Activated T-helper 1 cell treated with anti-CD3 and anti-CD28 coated beads, Interleukin-12 subunit alpha, Interleukin-12 subunit beta, Interleukin-2, Interleukin-4 antibody, amounts not matched to agents 30 ng/mL and 10 ng/mL and 1 ng/mL, durations not matched to agents 14 hours and 24 hours and 36 hours (primary cell): ENCODE results near the gene GALNT10. TPM values are rescaled to one million over a fixed set of nuclear protein-coding genes. Genes with fewer than 3 reads are reported as not detected.

Experiments used
- DNase-seq: peaks from one replicate; pipeline ENCODE4 v3.0.0; 2021; ENCODE audit warnings: low spot score
- H3K27ac Mint-ChIP-seq: one replicate; pipeline ENCODE4 v1.8.0; 2021; ENCODE audit warnings: mild to moderate bottlenecking, mixed read lengths
- H3K27me3 Mint-ChIP-seq: one replicate; pipeline ENCODE4 v1.8.0; 2022; ENCODE audit warnings: mild to moderate bottlenecking, moderate library complexity, mixed read lengths; ENCODE audit not compliant: insufficient read depth
- H3K36me3 Mint-ChIP-seq: one replicate; pipeline ENCODE4 v1.8.0; 2021; ENCODE audit warnings: low read depth, mixed read lengths
- H3K4me1 Mint-ChIP-seq: one replicate; pipeline ENCODE4 v1.8.0; 2021; ENCODE audit warnings: low read depth, mixed read lengths
- H3K4me3 Mint-ChIP-seq: one replicate; pipeline ENCODE4 v1.8.0; 2021; ENCODE audit warnings: mild to moderate bottlenecking, moderate library complexity, mixed read lengths
- H3K9me3 Mint-ChIP-seq: one replicate; pipeline ENCODE4 v1.8.0; 2021; ENCODE audit warnings: mixed read lengths
- intact Hi-C: fragments of 100-400 bp; cut with micrococcal nuclease; formaldehyde crosslinking; loops from one replicate; pipeline ENCODE4 v1.15.1; 2024
- total RNA-seq: library from RNA; stranded (reverse); gene quantifications from 2 replicates; pipeline ENCODE4 v1.2.3, GENCODE V29; 2022

GALNT10 gene
- total RNA-seq, 1 donor from 2014 or later = 55.6 TPM

GRCh38 chr5:154466147-154466546, 275.6 kb downstream of the GALNT10 start:
- Mint-ChIP-seq H3K4me1 (no peaks in the 10 kb centered on the region), H3K9me3 (no peaks in the 10 kb centered on the region), H3K4me3 (no peak overlapping the region), H3K27ac (no peak overlapping the region), H3K27me3 (peaks cover 35% of the 10 kb centered on the region), H3K36me3 (no peaks in the 10 kb centered on the region)
- DNase-seq = no peak
- intact Hi-C loops = loop anchor here (2.0 kb wide), 1 partner anchor 175 kb away; no protein-coding TSS in a partner anchor

GRCh38 chr5:154466671-154467070, 276.1 kb downstream of the GALNT10 start:
- intact Hi-C loops = loop anchor here (1.0 to 2.0 kb wide), 4 partner anchors 144 to 492 kb away; no protein-coding TSS in a partner anchor
- peaks cover 40% of the 10 kb centered on the region for H3K27me3 Mint-ChIP-seq
- DNase-seq = no peak
- H3K4me1 Mint-ChIP-seq = no peaks in the 10 kb centered on the region
- H3K9me3 Mint-ChIP-seq = no peaks in the 10 kb centered on the region
- H3K27ac Mint-ChIP-seq = no peak overlapping the region
- no peak overlapping the region for H3K4me3 Mint-ChIP-seq
- H3K36me3 Mint-ChIP-seq = no peaks in the 10 kb centered on the region

GRCh38 chr5:154467655-154468354, 277.3 kb downstream of the GALNT10 start:
- peak; percentile 54 for DNase-seq
- Mint-ChIP-seq H3K27me3 (peaks cover 49% of the 10 kb centered on the region), H3K27ac (peak overlapping the region; percentile 48), H3K4me1 (no peaks in the 10 kb centered on the region), H3K9me3 (no peaks in the 10 kb centered on the region), H3K36me3 (no peaks in the 10 kb centered on the region), H3K4me3 (no peak overlapping the region)
- intact Hi-C loops = loop anchor here (1.0 to 2.0 kb wide), 4 partner anchors 142 to 494 kb away; no protein-coding TSS in a partner anchor

- DNase-seq = no peak
- no peaks in the 10 kb centered on the region for H3K9me3 Mint-ChIP-seq
- H3K27ac Mint-ChIP-seq = no peak overlapping the region
- peaks cover 73% of the 10 kb centered on the region for H3K27me3 Mint-ChIP-seq
- H3K4me3 Mint-ChIP-seq = no peak overlapping the region
- intact Hi-C loops = loop anchor here (2.0 to 5.0 kb wide), 2 partner anchors 17 to 1257 kb away; no protein-coding TSS in a partner anchor
- peaks cover 13% of the 10 kb centered on the region for H3K4me1 Mint-ChIP-seq
- peaks cover 7% of the 10 kb centered on the region for H3K36me3 Mint-ChIP-seq
Observed at GRCh38 chr5:154470137-154470536, 279.6 kb downstream of the GALNT10 start.

Other genes with a start within 250 kb of the GALNT10 start
- gene FAM114A2, start 151.8 kb upstream of the GALNT10 start, total RNA-seq = 28.3 and 28.7 TPM in 2 replicates
- 24.3 and 29.9 TPM in 2 replicates for gene MFAP3, start 151.8 kb upstream of the GALNT10 start, total RNA-seq